ENCODE results near the gene ZBTB21.
A peak's percentile ranks its signal among the peaks of the same experiment; 100 is the strongest.

ZBTB21 gene

DNA sequence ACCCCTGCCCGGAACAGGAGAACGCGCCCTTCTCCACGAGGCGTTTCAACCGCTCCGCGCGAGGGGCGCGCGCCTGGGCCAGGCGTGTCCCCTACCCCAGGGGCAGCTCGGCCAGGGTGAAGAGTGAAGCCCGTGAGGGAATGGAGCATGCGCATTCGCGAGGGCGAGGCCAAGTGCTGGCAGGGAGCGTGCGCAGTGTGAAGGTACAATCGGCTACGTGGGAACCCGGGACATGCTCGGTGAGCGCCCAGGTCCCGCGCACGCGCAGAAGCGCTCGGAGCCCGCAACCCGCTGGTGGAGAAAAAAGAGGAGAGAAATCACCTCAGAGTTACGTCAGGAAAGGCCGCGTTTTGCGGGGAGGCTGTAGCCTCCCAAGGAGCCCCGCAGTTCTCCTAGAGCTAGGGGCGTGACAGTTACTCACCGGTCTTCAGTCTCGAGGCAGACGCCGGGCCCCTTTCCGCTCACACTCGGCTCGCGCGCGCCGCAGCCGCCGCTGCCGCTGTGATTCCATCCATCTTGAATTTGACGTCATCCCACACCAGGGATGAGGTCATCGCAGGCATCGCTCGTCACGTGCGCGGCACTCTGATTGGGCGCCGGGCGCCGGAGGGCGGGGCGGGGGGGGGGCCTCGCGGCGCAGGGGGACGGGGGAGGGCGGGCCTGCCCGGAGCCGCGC, at the start of gene ZBTB21:
ZBTB21 (minus strand) TSS at position 530 of the 676 bp plus-strand sequence. CDS start 16,265 bp downstream, outside the sequence.
- peaks cover 11% of the 10 kb centered on the region for H3K36me3 Mint-ChIP-seq
- peaks cover 33% of the 10 kb centered on the region for H3K4me1 Mint-ChIP-seq (ENCODE audit: low read depth)
- no peaks in the 10 kb centered on the region for H3K27me3 Mint-ChIP-seq
- peak within 1 kb of the TSS; percentile 95 for H3K4me3 Mint-ChIP-seq
- H3K27ac Mint-ChIP-seq = peak within 1 kb of the TSS; percentile 99
- no peaks in the 10 kb centered on the region for H3K9me3 Mint-ChIP-seq (ENCODE audit: low read depth)

DNA sequence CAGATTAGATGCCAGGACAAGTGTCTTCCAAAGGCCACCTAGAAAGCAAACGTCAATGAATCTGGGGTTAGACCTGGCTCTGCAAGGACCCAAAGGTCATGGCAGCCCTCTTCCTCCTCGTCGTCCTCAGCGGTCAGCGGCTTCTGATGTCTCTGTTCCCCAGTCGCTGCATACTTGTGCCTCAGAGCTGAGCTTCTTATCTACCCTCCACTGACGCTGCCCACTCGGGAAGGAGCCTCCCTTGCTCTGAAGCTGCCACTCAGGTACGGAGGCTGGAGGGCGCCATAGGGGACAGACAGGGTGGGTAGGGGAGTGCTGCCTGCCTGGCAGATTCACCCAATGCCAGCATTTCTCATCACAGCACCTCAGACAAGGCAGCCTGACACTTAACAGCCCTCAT, 49.6 kb upstream of the ZBTB21 start:
- H3K9me3 Mint-ChIP-seq (ENCODE audit: low read depth) = peaks cover 12% of the 10 kb centered on the region
- H3K27me3 Mint-ChIP-seq = no peaks in the 10 kb centered on the region
- no peak overlapping the region for H3K27ac Mint-ChIP-seq
- peaks cover 46% of the 10 kb centered on the region for H3K4me1 Mint-ChIP-seq (ENCODE audit: low read depth)
- H3K4me3 Mint-ChIP-seq = no peak overlapping the region
- H3K36me3 Mint-ChIP-seq = no peaks in the 10 kb centered on the region

GRCh38 chr21:42059141-42059540, 49.0 kb upstream of the ZBTB21 start:
- Mint-ChIP-seq H3K36me3 (no peaks in the 10 kb centered on the region), H3K27ac (no peak overlapping the region), H3K4me1 (ENCODE audit: low read depth) (peaks cover 40% of the 10 kb centered on the region), H3K4me3 (no peak overlapping the region), H3K27me3 (no peaks in the 10 kb centered on the region), H3K9me3 (ENCODE audit: low read depth) (peaks cover 12% of the 10 kb centered on the region)

GRCh38 chr21:42058631-42059111, 48.5 kb upstream of the ZBTB21 start:
- Mint-ChIP-seq H3K27ac (no peak overlapping the region), H3K27me3 (no peaks in the 10 kb centered on the region), H3K36me3 (no peaks in the 10 kb centered on the region), H3K4me1 (ENCODE audit: low read depth) (peaks cover 35% of the 10 kb centered on the region), H3K4me3 (no peak overlapping the region), H3K9me3 (ENCODE audit: low read depth) (peaks cover 12% of the 10 kb centered on the region)

DNA sequence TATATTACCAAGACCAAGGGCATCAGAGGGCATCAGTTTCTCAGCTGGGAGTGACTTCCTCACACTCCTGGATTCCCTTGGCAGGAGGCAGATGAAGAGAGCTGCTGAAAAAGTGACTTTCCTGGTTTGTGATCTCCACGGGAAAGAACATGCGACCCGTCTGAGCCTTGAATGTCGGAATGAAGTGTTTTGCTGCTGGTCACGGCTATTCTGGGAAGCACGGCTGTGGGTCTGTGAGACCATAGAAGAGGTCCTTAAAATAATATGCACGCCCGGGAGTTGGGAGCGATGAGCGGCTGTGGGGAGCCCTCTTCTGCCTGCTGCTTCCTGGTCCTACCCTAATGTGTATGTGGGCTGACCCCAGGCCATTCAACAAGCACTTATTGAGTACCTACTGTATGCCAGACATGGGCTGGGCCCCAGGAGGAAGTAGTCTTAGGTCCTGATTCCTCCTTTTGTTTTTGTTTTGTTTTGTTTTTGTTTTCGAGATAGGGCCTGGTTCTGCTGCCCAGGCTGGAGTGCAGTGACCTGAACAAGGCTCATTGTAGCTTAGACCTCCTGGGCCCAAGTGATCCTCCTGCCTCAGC, 47.8 kb upstream of the ZBTB21 start:
- no peaks in the 10 kb centered on the region for H3K36me3 Mint-ChIP-seq
- H3K27ac Mint-ChIP-seq = peak overlapping the region; percentile 5

DNA sequence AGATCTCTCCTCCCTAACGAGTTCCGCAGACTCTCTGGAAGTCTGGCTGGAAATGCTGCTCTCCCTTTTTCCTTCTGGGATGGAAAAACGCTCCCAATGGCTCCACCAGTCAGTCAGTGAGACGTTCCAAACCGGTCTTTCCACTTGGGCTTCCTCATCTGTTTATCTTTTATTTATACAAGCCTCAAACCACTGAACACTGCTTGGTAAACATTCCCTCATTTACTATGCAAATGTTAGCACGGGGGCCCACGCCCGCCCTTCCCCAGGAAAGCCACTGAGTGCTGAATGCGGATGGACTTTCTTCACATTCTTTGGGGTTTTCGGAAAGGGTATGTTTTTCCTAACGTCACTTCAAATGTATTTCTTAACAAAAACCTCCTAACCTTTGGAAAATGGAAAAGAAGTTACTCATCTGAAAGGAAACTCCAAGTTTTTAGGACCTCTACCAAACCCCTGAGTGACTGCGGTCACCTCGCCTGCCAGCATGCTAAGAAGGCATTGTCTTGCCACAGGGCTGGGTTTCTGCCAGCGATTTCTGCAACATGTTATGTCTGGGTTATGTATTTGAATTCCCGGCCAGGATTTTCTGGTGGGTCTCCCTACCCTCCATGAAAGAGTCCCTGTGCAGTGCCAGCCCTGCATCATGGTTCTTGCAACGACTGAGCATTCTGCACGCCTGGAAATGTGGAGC, 47.0 kb upstream of the ZBTB21 start:
- H3K4me3 Mint-ChIP-seq = no peak overlapping the region
- no peaks in the 10 kb centered on the region for H3K27me3 Mint-ChIP-seq
- H3K36me3 Mint-ChIP-seq = no peaks in the 10 kb centered on the region
- peaks cover 12% of the 10 kb centered on the region for H3K9me3 Mint-ChIP-seq (ENCODE audit: low read depth)
- peak overlapping the region; percentile 5 for H3K27ac Mint-ChIP-seq
- H3K4me1 Mint-ChIP-seq (ENCODE audit: low read depth) = peaks cover 24% of the 10 kb centered on the region

More for the DNA sequence above, 47.8 kb upstream of the ZBTB21 start:
- peaks cover 12% of the 10 kb centered on the region for H3K9me3 Mint-ChIP-seq (ENCODE audit: low read depth)
- peaks cover 29% of the 10 kb centered on the region for H3K4me1 Mint-ChIP-seq (ENCODE audit: low read depth)
- H3K4me3 Mint-ChIP-seq = no peak overlapping the region
- H3K27me3 Mint-ChIP-seq = no peaks in the 10 kb centered on the region

DNA sequence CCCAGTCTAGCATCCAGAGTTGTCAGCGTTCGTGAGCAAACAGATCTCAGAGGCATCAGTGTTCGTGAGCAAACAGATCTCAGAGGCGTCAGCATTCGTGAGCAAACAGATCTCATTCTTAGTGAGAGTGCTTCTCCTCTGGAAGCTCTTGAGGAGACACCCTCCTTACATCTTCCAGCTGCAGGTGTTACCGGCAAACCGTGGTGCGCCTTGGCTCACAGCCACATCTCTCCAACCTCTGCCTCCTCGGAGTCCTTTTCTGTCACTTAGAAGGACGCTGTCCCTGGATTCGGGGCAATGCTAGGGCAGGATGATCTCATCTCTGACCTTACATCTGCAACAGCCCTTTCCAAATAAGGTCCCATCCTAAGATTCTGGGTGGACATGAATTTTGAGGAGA, 46.3 kb upstream of the ZBTB21 start:
- no peaks in the 10 kb centered on the region for H3K27me3 Mint-ChIP-seq
- H3K27ac Mint-ChIP-seq = peak overlapping the region; percentile 50
- H3K4me3 Mint-ChIP-seq = no peak overlapping the region
- H3K36me3 Mint-ChIP-seq = no peaks in the 10 kb centered on the region
- peaks cover 20% of the 10 kb centered on the region for H3K4me1 Mint-ChIP-seq (ENCODE audit: low read depth)
- H3K9me3 Mint-ChIP-seq (ENCODE audit: low read depth) = peaks cover 12% of the 10 kb centered on the region

- H3K27me3 Mint-ChIP-seq = no peaks in the 10 kb centered on the region
- H3K4me1 Mint-ChIP-seq (ENCODE audit: low read depth) = peaks cover 12% of the 10 kb centered on the region
- H3K9me3 Mint-ChIP-seq (ENCODE audit: low read depth) = peaks cover 12% of the 10 kb centered on the region
- no peaks in the 10 kb centered on the region for H3K36me3 Mint-ChIP-seq
- H3K27ac Mint-ChIP-seq = no peak overlapping the region
- H3K4me3 Mint-ChIP-seq = no peak overlapping the region
Measured at GRCh38 chr21:42055425-42055824, 45.3 kb upstream of the ZBTB21 start.

- Mint-ChIP-seq H3K27me3 (no peaks in the 10 kb centered on the region), H3K36me3 (no peaks in the 10 kb centered on the region), H3K4me3 (no peak overlapping the region), H3K4me1 (ENCODE audit: low read depth) (peaks cover 8% of the 10 kb centered on the region), H3K27ac (no peak overlapping the region), H3K9me3 (ENCODE audit: low read depth) (peaks cover 7% of the 10 kb centered on the region)
Measured at GRCh38 chr21:42051788-42052187, 41.6 kb upstream of the ZBTB21 start.

DNA sequence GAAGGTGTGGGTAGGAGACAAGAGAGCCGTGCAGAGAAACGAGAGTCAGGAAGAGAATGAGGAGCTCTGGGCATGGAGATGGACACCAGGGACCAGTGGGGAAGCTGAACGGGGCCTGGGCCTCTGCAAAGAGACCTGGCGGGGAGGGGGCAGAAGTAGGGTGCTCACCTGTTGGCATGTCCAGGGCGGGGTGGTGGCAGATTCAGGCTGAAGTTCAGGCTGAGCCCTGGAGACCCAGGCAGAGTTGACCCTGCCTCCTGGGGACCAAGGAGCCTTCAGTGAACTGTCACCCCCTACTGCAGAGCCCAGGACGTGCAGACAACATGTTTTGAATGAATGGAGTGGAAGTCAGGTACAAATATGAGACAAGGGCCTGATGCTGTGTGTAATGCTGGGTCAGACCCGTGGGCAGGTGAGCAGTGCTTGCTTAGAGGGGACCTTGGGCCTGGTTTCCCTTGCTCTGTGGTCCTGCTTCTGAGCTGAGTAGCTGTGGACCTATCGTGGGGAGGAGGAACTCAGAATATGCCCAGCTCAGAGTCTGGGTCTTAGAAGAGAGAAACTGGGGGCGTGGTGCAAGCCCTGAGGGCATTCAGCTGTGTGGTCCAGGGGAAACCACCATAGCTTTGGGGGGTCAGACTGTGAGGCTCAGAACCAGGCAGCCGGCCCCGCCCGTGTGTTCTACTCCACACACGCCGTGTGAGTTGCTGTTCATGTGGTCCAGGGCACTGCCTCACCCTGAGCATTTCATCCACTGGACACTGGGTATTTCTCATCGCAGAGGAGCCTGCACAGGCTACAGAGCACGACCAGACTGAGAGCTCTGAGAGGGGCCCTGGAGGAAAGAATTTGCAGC, 39.6 kb upstream of the ZBTB21 start:
- Mint-ChIP-seq H3K27ac (no peak overlapping the region), H3K36me3 (no peaks in the 10 kb centered on the region), H3K4me3 (no peak overlapping the region), H3K27me3 (no peaks in the 10 kb centered on the region), H3K9me3 (ENCODE audit: low read depth) (no peaks in the 10 kb centered on the region), H3K4me1 (ENCODE audit: low read depth) (peaks cover 5% of the 10 kb centered on the region)

DNA sequence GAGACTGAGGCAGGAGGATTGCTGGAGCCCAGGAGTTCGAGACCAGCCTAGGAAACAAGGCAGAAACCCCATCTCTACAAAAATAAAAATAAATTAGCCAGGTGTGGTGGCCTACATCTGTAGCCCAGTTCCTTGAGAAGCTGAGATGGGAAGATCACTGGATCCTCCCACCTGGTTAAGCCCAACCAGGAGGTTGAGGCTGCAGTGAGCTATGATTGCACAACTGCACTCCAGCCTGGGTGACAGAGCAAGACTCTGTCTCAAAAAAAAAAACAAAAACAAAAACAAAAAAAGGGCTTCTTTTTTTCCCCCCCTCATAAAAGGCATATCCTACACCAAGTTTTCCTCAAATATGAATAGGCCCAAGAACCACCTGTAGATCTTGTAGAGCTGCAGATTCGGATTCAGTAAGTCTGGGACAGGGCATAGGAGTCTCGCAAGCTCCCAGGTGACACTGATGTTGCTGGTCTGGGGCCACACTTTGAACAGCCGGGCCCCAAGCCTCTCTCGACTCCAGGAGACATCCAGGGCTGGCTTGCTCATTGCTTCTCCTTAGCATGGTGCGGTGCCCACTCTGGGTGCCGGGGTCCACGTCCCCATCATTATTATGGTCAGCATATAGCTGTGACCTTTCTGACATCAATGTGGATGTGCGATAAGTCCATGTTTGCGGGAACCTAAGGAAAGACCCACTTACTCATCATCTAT, 38.9 kb upstream of the ZBTB21 start:
- Mint-ChIP-seq H3K27ac (no peak overlapping the region), H3K36me3 (no peaks in the 10 kb centered on the region), H3K9me3 (ENCODE audit: low read depth) (no peaks in the 10 kb centered on the region), H3K27me3 (no peaks in the 10 kb centered on the region), H3K4me3 (no peak overlapping the region), H3K4me1 (ENCODE audit: low read depth) (peaks cover 5% of the 10 kb centered on the region)

DNA sequence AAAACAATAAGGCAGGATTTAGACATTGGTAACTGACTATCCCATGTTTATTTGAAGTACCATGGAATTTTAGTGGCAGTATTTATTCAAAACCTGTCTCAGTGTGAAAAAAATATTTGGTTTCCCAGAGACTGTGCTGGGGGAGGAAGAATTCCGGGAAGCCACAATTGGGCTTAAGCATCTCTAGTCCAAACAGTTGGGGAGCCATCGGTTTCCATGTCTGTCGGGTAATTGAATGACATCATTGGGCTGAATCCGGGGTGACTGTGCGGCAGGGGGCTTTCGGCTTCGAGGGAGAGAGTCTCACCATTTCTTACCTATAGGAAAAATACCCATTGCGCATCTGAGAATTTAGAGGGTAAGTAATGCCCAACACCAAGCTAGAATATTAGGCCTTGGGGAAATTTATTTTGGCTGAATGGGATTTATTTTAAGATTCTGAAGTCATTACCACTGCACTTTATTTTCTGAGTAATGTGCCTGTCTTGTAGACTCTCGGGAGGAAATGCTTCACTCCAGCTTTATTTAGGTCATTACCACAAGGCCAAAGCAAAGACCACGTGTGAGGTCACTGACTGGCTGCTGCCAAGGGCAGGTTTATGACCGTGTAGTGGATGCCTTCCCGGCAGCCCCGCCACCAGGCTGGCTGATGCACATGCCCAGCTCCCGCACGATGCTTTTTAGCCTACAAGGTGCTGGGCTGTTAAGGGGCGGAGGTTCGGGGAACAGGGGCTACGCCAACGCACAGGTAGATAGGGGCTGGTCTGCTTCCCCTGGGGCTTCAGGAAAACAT, 37.9 kb upstream of the ZBTB21 start:
- H3K9me3 Mint-ChIP-seq (ENCODE audit: low read depth) = no peaks in the 10 kb centered on the region
- no peak overlapping the region for H3K4me3 Mint-ChIP-seq
- H3K27ac Mint-ChIP-seq = no peak overlapping the region
- H3K36me3 Mint-ChIP-seq = no peaks in the 10 kb centered on the region
- no peaks in the 10 kb centered on the region for H3K27me3 Mint-ChIP-seq
- peaks cover 5% of the 10 kb centered on the region for H3K4me1 Mint-ChIP-seq (ENCODE audit: low read depth)

- no peaks in the 10 kb centered on the region for H3K9me3 Mint-ChIP-seq (ENCODE audit: low read depth)
- H3K36me3 Mint-ChIP-seq = no peaks in the 10 kb centered on the region
- H3K27me3 Mint-ChIP-seq = no peaks in the 10 kb centered on the region
- no peak overlapping the region for H3K27ac Mint-ChIP-seq
- H3K4me3 Mint-ChIP-seq = no peak overlapping the region
- no peaks in the 10 kb centered on the region for H3K4me1 Mint-ChIP-seq (ENCODE audit: low read depth)
Measured at GRCh38 chr21:42044871-42045495, 34.8 kb upstream of the ZBTB21 start.
